Neural progenitor cell (in vitro differentiated cells): Measurements from ENCODE around the gene ERICH6B. TPM values are rescaled to one million over a fixed set of nuclear protein-coding genes. Genes with fewer than 3 reads are reported as not detected.

ENCODE experiments used
- DNase-seq: peaks from one replicate; pipeline ENCODE4 v3.0.0-alpha.2; 2016; ENCODE audit warnings: low spot score
- H2AFZ ChIP-seq: fragments of 200-600 bp; sonication (generic); replicated peaks from 2 replicates; pipeline ENCODE4 v1.6.1; 2016; ENCODE audit warnings: antibody characterized with exemption
- H3F3A ChIP-seq: fragments of 200-600 bp; sonication (generic); 2 replicates; pipeline ENCODE4 v1.6.1; 2016; ENCODE audit warnings: antibody characterized with exemption, low read depth
- H3K27ac ChIP-seq: fragments of 200-600 bp; sonication (generic); 2 replicates; pipeline ENCODE4 v1.5.1; 2016; ENCODE audit warnings: mild to moderate bottlenecking
- H3K27me3 ChIP-seq: fragments of 200-600 bp; sonication (generic); 2 replicates; pipeline ENCODE4 v1.6.1; 2016; ENCODE audit warnings: mild to moderate bottlenecking, moderate library complexity
- H3K36me3 ChIP-seq: fragments of 200-600 bp; sonication (generic); 2 replicates; pipeline ENCODE4 v1.5.1; 2016
- H3K4me1 ChIP-seq: fragments of 200-600 bp; sonication (generic); 2 replicates; pipeline ENCODE4 v1.6.1; 2016; ENCODE audit warnings: mixed run types
- H3K4me2 ChIP-seq: fragments of 200-600 bp; sonication (generic); 2 replicates; pipeline ENCODE4 v1.6.1; 2016
- H3K4me3 ChIP-seq: fragments of 200-600 bp; sonication (generic); 2 replicates; pipeline ENCODE4 v1.5.1; 2016
- H3K79me2 ChIP-seq: fragments of 200-600 bp; sonication (generic); 2 replicates; pipeline ENCODE4 v1.6.1; 2016; ENCODE audit warnings: low read depth
- H3K9ac ChIP-seq: fragments of 200-600 bp; sonication (generic); 2 replicates; pipeline ENCODE4 v1.6.1; 2016
- H3K9me3 ChIP-seq: fragments of 200-600 bp; sonication (generic); 2 replicates; pipeline ENCODE4 v1.5.1; 2016; ENCODE audit warnings: low read depth
- H4K20me1 ChIP-seq: fragments of 200-600 bp; sonication (generic); 2 replicates; pipeline ENCODE4 v1.6.1; 2016; ENCODE audit warnings: low read depth
- H3K27ac Mint-ChIP-seq: 3 replicates; pipeline ENCODE4 v1.8.0; 2021; ENCODE audit warnings: mixed read lengths
- H3K27me3 Mint-ChIP-seq: 2 replicates; pipeline ENCODE4 v1.8.0; 2022; ENCODE audit warnings: low read depth, mild to moderate bottlenecking, inconsistent platforms, moderate library complexity, mixed read lengths; ENCODE audit not compliant: insufficient read depth
- H3K36me3 Mint-ChIP-seq: 3 replicates; pipeline ENCODE4 v1.8.0; 2021; ENCODE audit warnings: mixed read lengths
- H3K4me1 Mint-ChIP-seq: 3 replicates; pipeline ENCODE4 v1.8.0; 2021; ENCODE audit warnings: mixed read lengths
- H3K4me3 Mint-ChIP-seq: 3 replicates; pipeline ENCODE4 v1.8.0; 2021; ENCODE audit warnings: mild to moderate bottlenecking, moderate library complexity, mixed read lengths
- H3K9me3 Mint-ChIP-seq: 3 replicates; pipeline ENCODE4 v1.8.0; 2020; ENCODE audit warnings: mixed read lengths
- CTCF ChIP-seq: fragments of 200-600 bp; sonication (generic); IDR thresholded peaks from 2 replicates; pipeline ENCODE4 v1.5.1; 2017; ENCODE audit warnings: antibody characterized with exemption, mild to moderate bottlenecking
- EZH2 ChIP-seq: fragments of 200-600 bp; sonication (generic); IDR thresholded peaks from 2 replicates; pipeline ENCODE4 v1.6.1; 2017; ENCODE audit warnings: antibody characterized with exemption, mild to moderate bottlenecking, moderate library complexity
- EZH2phosphoT487 ChIP-seq: fragments of 200-600 bp; sonication (generic); IDR thresholded peaks from 2 replicates; pipeline ENCODE4 v1.6.1; 2017; ENCODE audit warnings: antibody characterized with exemption
- total RNA-seq: library from RNA; depleted of rRNA; stranded (reverse); fragments of >200 nt; gene quantifications from 2 replicates; pipeline ENCODE4 v1.2.3, GENCODE V29; 2015; ENCODE audit warnings: low replicate concordance

Gene ERICH6B
- total RNA-seq, 1 donor from 2014 or later = not detected

GRCh38 chr13:45536224-45536623, 79.3 kb downstream of the ERICH6B start:
- H3K9me3 Mint-ChIP-seq = no peaks in the 10 kb centered on the region
- H3K27me3 ChIP-seq = no peaks in the 10 kb centered on the region
- no peak for DNase-seq
- H3F3A ChIP-seq = peaks cover 4% of the 10 kb centered on the region
- H3K4me1 ChIP-seq = peaks cover 5% of the 10 kb centered on the region
- H3K27ac Mint-ChIP-seq = no peak overlapping the region
- H3K4me3 Mint-ChIP-seq = no peak overlapping the region
- no peaks in the 10 kb centered on the region for H3K79me2 ChIP-seq
- H3K9me3 ChIP-seq = no peaks in the 10 kb centered on the region
- H2AFZ ChIP-seq = no peak overlapping the region
- no peak overlapping the region for H3K4me2 ChIP-seq
- no peaks in the 10 kb centered on the region for H3K4me1 Mint-ChIP-seq
- H3K9ac ChIP-seq = no peak overlapping the region
- no peaks in the 10 kb centered on the region for H4K20me1 ChIP-seq
- TF ChIP-seq EZH2phosphoT487 = no peak
- H3K27ac ChIP-seq = no peak overlapping the region
- H3K36me3 ChIP-seq = no peaks in the 10 kb centered on the region
- H3K27me3 Mint-ChIP-seq = peaks cover 2% of the 10 kb centered on the region
- H3K4me3 ChIP-seq = no peak overlapping the region
- peaks cover 19% of the 10 kb centered on the region for H3K36me3 Mint-ChIP-seq

- H3K79me2 ChIP-seq = no peaks in the 10 kb centered on the region
- Mint-ChIP-seq H3K27ac (no peak overlapping the region), H3K27me3 (no peaks in the 10 kb centered on the region), H3K36me3 (peaks cover 29% of the 10 kb centered on the region), H3K4me3 (no peak overlapping the region), H3K9me3 (no peaks in the 10 kb centered on the region), H3K4me1 (no peaks in the 10 kb centered on the region)
- H2AFZ ChIP-seq = no peak overlapping the region
- H3K4me3 ChIP-seq = no peak overlapping the region
- H3K9me3 ChIP-seq = no peaks in the 10 kb centered on the region
- H4K20me1 ChIP-seq = no peaks in the 10 kb centered on the region
- no peak for DNase-seq
- peaks cover 5% of the 10 kb centered on the region for H3K4me1 ChIP-seq
- H3K36me3 ChIP-seq = no peaks in the 10 kb centered on the region
- no peak overlapping the region for H3K27ac ChIP-seq
- no peak for TF ChIP-seq CTCF
- TF ChIP-seq EZH2 = no peak
- no peak for TF ChIP-seq EZH2phosphoT487
- no peak overlapping the region for H3K9ac ChIP-seq
- peaks cover 4% of the 10 kb centered on the region for H3F3A ChIP-seq
- no peak overlapping the region for H3K4me2 ChIP-seq
- no peaks in the 10 kb centered on the region for H3K27me3 ChIP-seq
These were observed 80.9 kb downstream of the ERICH6B start for GRCh38 chr13:45534604-45535003.

- Mint-ChIP-seq H3K4me1 (no peaks in the 10 kb centered on the region), H3K9me3 (no peaks in the 10 kb centered on the region), H3K27me3 (no peaks in the 10 kb centered on the region), H3K27ac (no peak overlapping the region), H3K36me3 (peaks cover 35% of the 10 kb centered on the region), H3K4me3 (no peak overlapping the region)
- Histone ChIP-seq H3K4me1 (peaks cover 12% of the 10 kb centered on the region), H3K27me3 (no peaks in the 10 kb centered on the region), H3K36me3 (no peaks in the 10 kb centered on the region), H3F3A (peaks cover 5% of the 10 kb centered on the region), H3K9ac (no peak overlapping the region), H3K79me2 (no peaks in the 10 kb centered on the region), H3K9me3 (no peaks in the 10 kb centered on the region), H2AFZ (no peak overlapping the region), H3K27ac (no peak overlapping the region), H3K4me2 (no peak overlapping the region), H4K20me1 (no peaks in the 10 kb centered on the region), H3K4me3 (no peak overlapping the region)
- TF ChIP-seq CTCF (no peak), EZH2phosphoT487 (no peak), EZH2 (no peak)
- no peak for DNase-seq
These were observed 85.8 kb downstream of the ERICH6B start for GRCh38 chr13:45529758-45530157.

GRCh38 chr13:45527699-45528462, 87.7 kb downstream of the ERICH6B start:
- no peak overlapping the region for H3K27ac Mint-ChIP-seq
- no peaks in the 10 kb centered on the region for H3K4me1 Mint-ChIP-seq
- no peak for DNase-seq
- H3K27me3 ChIP-seq = no peaks in the 10 kb centered on the region
- no peak overlapping the region for H3K4me3 ChIP-seq
- no peak overlapping the region for H3K4me2 ChIP-seq
- H3K36me3 Mint-ChIP-seq = peaks cover 25% of the 10 kb centered on the region
- H3K9ac ChIP-seq = no peak overlapping the region
- no peaks in the 10 kb centered on the region for H3K9me3 ChIP-seq
- TF ChIP-seq CTCF (no peak), EZH2phosphoT487 (no peak), EZH2 (no peak)
- no peaks in the 10 kb centered on the region for H3K27me3 Mint-ChIP-seq
- H4K20me1 ChIP-seq = no peaks in the 10 kb centered on the region
- H3K4me1 ChIP-seq = peaks cover 12% of the 10 kb centered on the region
- no peaks in the 10 kb centered on the region for H3K9me3 Mint-ChIP-seq
- H3K27ac ChIP-seq = no peak overlapping the region
- no peaks in the 10 kb centered on the region for H3K79me2 ChIP-seq
- no peak overlapping the region for H2AFZ ChIP-seq
- peaks cover 5% of the 10 kb centered on the region for H3F3A ChIP-seq
- H3K36me3 ChIP-seq = no peaks in the 10 kb centered on the region
- H3K4me3 Mint-ChIP-seq = no peak overlapping the region
